Caco-2 (cell line): ENCODE results near the gene DNAH10. TPM values are rescaled to one million over a fixed set of nuclear protein-coding genes. Genes with fewer than 3 reads are reported as not detected.

Experiments used
- BruUV-seq: library from RNA; stranded (reverse); fragments of 400-500 nt; replicated peaks from 2 replicates; lab custom pipeline; 2021; lab: Mats Ljungman, UMichigan
- CTCF ChIA-PET: fragments of 300-600 bp; sonication (Branson Sonifier 250); formaldehyde crosslinking; loops from one replicate; lab custom pipeline; 2022; ENCODE audit warnings: antibody characterized with exemption; lab: Charles Lee
- POLR2A ChIA-PET: fragments of 300-600 bp; sonication (Branson Sonifier 250); formaldehyde crosslinking; loops from one replicate; lab custom pipeline; 2022; ENCODE audit warnings: antibody characterized with exemption; lab: Charles Lee
- DNase-seq, 2 experiments: peaks; one replicate each; pipeline versions ENCODE4 v3.0.0 to v3.0.0-alpha.2; 2020 to 2022
- H3K27me3 ChIP-seq: replicated peaks from 2 replicates; pipeline ENCODE4 v1.6.0; 2011; ENCODE audit warnings: low read length; ENCODE audit not compliant: control insufficient read depth, insufficient read depth
- H3K36me3 ChIP-seq: 2 replicates; pipeline ENCODE4 v1.5.1; 2011; ENCODE audit warnings: low read length; ENCODE audit not compliant: control insufficient read depth, insufficient read depth
- H3K4me1 ChIP-seq: fragments of 250-450 bp; sonication (Bioruptor Pico); 2 replicates; pipeline ENCODE4 v1.5.1; 2020; ENCODE audit warnings: mild to moderate bottlenecking
- H3K4me3 ChIP-seq: 2 replicates; pipeline ENCODE4 v1.5.1; 2011; ENCODE audit warnings: low read depth, mild to moderate bottlenecking, control low read depth, low read length
- H3K9me3 ChIP-seq: fragments of 250-450 bp; sonication (Bioruptor Pico); 2 replicates; pipeline ENCODE4 v1.5.1; 2020; ENCODE audit warnings: mild to moderate bottlenecking, moderate library complexity
- H3K27ac Mint-ChIP-seq: one replicate; pipeline ENCODE4 v1.8.0; 2022; ENCODE audit warnings: mixed read lengths; ENCODE audit not compliant: unreplicated experiment
- H3K27me3 Mint-ChIP-seq: one replicate; pipeline ENCODE4 v1.8.0; 2022; ENCODE audit warnings: mixed read lengths; ENCODE audit not compliant: insufficient read depth, unreplicated experiment
- H3K36me3 Mint-ChIP-seq: one replicate; pipeline ENCODE4 v1.8.0; 2022; ENCODE audit warnings: mild to moderate bottlenecking, mixed read lengths; ENCODE audit not compliant: insufficient read depth, unreplicated experiment
- H3K4me1 Mint-ChIP-seq: one replicate; pipeline ENCODE4 v1.8.0; 2022; ENCODE audit warnings: low read depth, mixed read lengths; ENCODE audit not compliant: unreplicated experiment
- H3K4me3 Mint-ChIP-seq: one replicate; pipeline ENCODE4 v1.8.0; 2022; ENCODE audit warnings: mild to moderate bottlenecking, moderate library complexity, mixed read lengths; ENCODE audit not compliant: unreplicated experiment
- H3K9me3 Mint-ChIP-seq: one replicate; pipeline ENCODE4 v1.8.0; 2022; ENCODE audit warnings: mixed read lengths; ENCODE audit not compliant: unreplicated experiment
- intact Hi-C: fragments of 100-400 bp; cut with micrococcal nuclease; formaldehyde crosslinking; loops from one replicate; pipeline ENCODE4 v1.10.0; 2022; ENCODE audit not compliant: unreplicated experiment
- total RNA-seq: library from RNA; stranded (reverse); gene quantifications from 2 replicates; pipeline ENCODE4 v1.2.3, GENCODE V29; 2022
- TF ChIP-seq, protein P1 (sequence below), 2 experiments: fragments of 200-600 bp in 1 of 2; IDR thresholded peaks; 1 replicate in 1 of 2; 2 replicates in 1 of 2; pipeline versions ENCODE4 v1.5.1 to v1.8.0; 2011 to 2022; ENCODE audit warnings: antibody characterized with exemption in 1 of 2, control low read depth in 1 of 2, inconsistent platforms in 1 of 2, low read depth in 1 of 2, low read length in 1 of 2, mild to moderate bottlenecking in 1 of 2, moderate library complexity in 1 of 2; ENCODE audit not compliant: insufficient read depth in 1 of 2, severe bottlenecking in 1 of 2, unreplicated experiment in 1 of 2

Gene DNAH10
- total RNA-seq, 1 experiment from 2014 or later = 0.45 TPM

DNA sequence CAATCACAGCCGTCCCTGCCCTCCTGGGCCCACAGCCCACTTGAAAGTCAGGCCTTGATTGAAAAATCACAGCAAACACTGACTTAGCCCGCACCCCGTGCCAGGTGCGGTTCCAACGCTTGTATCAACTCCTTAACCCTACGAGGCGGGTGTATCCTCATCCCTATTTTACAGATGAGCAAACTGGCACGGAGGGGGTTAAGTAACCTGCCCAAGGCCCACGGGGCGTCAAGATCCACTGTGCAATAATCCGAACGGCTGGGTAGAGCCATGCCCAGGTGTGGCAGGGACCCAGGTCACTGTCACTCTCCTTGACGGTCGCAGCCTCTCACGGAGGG, 583 bp downstream of the DNAH10 start:
- peak overlapping the region; percentile 84 for H3K4me3 ChIP-seq

DNA sequence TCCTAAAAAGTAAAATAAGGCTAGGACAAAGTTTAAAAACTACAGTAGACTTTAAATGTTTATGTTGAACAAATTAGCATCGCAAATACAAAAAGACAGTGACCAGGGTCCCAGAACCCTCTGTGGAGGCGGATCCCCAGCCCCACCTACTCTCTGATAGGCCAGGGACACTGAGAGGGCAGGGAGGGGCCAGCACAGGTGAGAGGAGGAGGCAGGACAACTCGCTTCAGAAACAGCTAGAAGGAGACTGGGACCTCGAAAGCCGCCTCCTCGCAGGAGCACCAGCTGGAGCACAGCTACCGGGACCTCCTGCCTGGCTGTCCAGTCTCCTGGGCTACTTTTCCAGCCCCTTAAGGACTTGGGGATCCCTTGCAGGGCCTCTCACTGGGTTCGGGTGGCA, 992 bp downstream of the DNAH10 start:
- ChIA-PET CTCF (no interaction called here), POLR2A (no interaction called here)
- Mint-ChIP-seq H3K4me1 (no peaks in the 10 kb centered on the region), H3K36me3 (no peaks in the 10 kb centered on the region), H3K27me3 (no peaks in the 10 kb centered on the region), H3K4me3 (peak overlapping the region; percentile 68), H3K27ac (no peak overlapping the region), H3K9me3 (no peaks in the 10 kb centered on the region)
- Histone ChIP-seq H3K4me1 (peaks cover 6% of the 10 kb centered on the region), H3K36me3 (no peaks in the 10 kb centered on the region; the same call in 1 of the 2 replicates), H3K4me3 (peak overlapping the region; percentile 84), H3K27me3 (no peaks in the 10 kb centered on the region), H3K9me3 (peaks cover 3% of the 10 kb centered on the region; the same call in 1 of the 2 replicates)
- TF ChIP-seq, protein P1, sequence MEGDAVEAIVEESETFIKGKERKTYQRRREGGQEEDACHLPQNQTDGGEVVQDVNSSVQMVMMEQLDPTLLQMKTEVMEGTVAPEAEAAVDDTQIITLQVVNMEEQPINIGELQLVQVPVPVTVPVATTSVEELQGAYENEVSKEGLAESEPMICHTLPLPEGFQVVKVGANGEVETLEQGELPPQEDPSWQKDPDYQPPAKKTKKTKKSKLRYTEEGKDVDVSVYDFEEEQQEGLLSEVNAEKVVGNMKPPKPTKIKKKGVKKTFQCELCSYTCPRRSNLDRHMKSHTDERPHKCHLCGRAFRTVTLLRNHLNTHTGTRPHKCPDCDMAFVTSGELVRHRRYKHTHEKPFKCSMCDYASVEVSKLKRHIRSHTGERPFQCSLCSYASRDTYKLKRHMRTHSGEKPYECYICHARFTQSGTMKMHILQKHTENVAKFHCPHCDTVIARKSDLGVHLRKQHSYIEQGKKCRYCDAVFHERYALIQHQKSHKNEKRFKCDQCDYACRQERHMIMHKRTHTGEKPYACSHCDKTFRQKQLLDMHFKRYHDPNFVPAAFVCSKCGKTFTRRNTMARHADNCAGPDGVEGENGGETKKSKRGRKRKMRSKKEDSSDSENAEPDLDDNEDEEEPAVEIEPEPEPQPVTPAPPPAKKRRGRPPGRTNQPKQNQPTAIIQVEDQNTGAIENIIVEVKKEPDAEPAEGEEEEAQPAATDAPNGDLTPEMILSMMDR (IDR thresholded peaks at IDR 0.05; ENCODE audit: insufficient read depth in 1 of 2, low read depth in 1 of 2, low read length in 1 of 2, severe bottlenecking in 1 of 2, unreplicated experiment in 1 of 2) = no peak
- no TSS peak for BruUV-seq
- intact Hi-C loops = loop anchor here (2.0 kb wide), 1 partner anchor 50 kb away; the partner anchor contains the start of gene ATP6V0A2
- DNase-seq = peak; percentile 74 to 78

More for the DNA sequence above, 583 bp downstream of the DNAH10 start:
- Mint-ChIP-seq H3K4me3 (peak overlapping the region; percentile 68), H3K9me3 (no peaks in the 10 kb centered on the region), H3K36me3 (no peaks in the 10 kb centered on the region), H3K4me1 (no peaks in the 10 kb centered on the region), H3K27me3 (no peaks in the 10 kb centered on the region), H3K27ac (no peak overlapping the region)
- ChIA-PET CTCF (no interaction called here), POLR2A (no interaction called here)
- intact Hi-C loops = loop anchor here (2.0 kb wide), 1 partner anchor 50 kb away; the partner anchor contains the start of gene ATP6V0A2
- no peak for DNase-seq
- peaks cover 6% of the 10 kb centered on the region for H3K4me1 ChIP-seq
- peaks cover 3% of the 10 kb centered on the region; the same call in 1 of the 2 replicates for H3K9me3 ChIP-seq
- no peaks in the 10 kb centered on the region; the same call in 1 of the 2 replicates for H3K36me3 ChIP-seq
- BruUV-seq = no TSS peak
- H3K27me3 ChIP-seq = no peaks in the 10 kb centered on the region
- TF ChIP-seq, protein P1 (IDR thresholded peaks at IDR 0.05; ENCODE audit: insufficient read depth in 1 of 2, low read depth in 1 of 2, low read length in 1 of 2, severe bottlenecking in 1 of 2, unreplicated experiment in 1 of 2) = no peak

DNA sequence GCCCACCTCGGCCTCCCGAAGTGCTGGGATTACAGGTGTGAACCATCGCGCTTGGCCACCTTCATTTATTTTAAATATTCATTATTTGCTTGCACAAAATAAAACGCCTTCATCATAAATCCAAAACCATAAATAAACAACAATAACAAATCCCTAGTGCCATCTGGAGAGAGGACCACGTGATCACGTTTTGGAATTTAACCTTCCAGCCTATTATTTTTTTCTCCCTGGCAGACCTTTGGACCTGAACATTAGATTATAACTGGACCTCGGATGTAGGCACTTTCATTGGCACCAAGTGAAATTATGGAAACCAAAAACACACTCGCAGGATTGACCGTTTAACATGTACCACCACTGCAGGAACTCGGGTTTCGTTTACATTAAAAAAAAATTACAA, 2.0 kb downstream of the DNAH10 start:
- peaks cover 3% of the 10 kb centered on the region; the same call in 1 of the 2 replicates for H3K9me3 ChIP-seq
- TF ChIP-seq, protein P1 (IDR thresholded peaks at IDR 0.05; ENCODE audit: insufficient read depth in 1 of 2, low read depth in 1 of 2, low read length in 1 of 2, severe bottlenecking in 1 of 2, unreplicated experiment in 1 of 2) = no peak
- H3K27me3 ChIP-seq = no peaks in the 10 kb centered on the region
- peaks cover 6% of the 10 kb centered on the region for H3K4me1 ChIP-seq
- no peaks in the 10 kb centered on the region for H3K27me3 Mint-ChIP-seq
- H3K36me3 Mint-ChIP-seq = no peaks in the 10 kb centered on the region
- no TSS peak for BruUV-seq
- no peak overlapping the region for H3K4me3 Mint-ChIP-seq
- DNase-seq = no peak
- H3K4me3 ChIP-seq = no peak overlapping the region
- H3K4me1 Mint-ChIP-seq = no peaks in the 10 kb centered on the region
- H3K27ac Mint-ChIP-seq = no peak overlapping the region
- ChIA-PET POLR2A (no interaction called here), CTCF (no interaction called here)
- H3K36me3 ChIP-seq = no peaks in the 10 kb centered on the region; the same call in 1 of the 2 replicates
- intact Hi-C loops = no loop called here
- H3K9me3 Mint-ChIP-seq = no peaks in the 10 kb centered on the region
